WTC11 (cell line): ENCODE results near the gene KCNC3. TPM values are rescaled to one million over a fixed set of nuclear protein-coding genes. Genes with fewer than 3 reads are reported as not detected.

ENCODE experiments used
- ATAC-seq: fragments of 200-7000 bp; cut with Tn5 transposase; 2 replicates; pipeline ENCODE4 v1.10.0; 2021; ENCODE audit warnings: mild to moderate bottlenecking, moderate library complexity
- CTCF ChIA-PET: fragments of 300-600 bp; sonication (Branson Sonifier 250); formaldehyde crosslinking; loops from one replicate; lab custom pipeline; 2021; ENCODE audit warnings: antibody characterized with exemption; lab: Charles Lee
- POLR2A ChIA-PET: fragments of 350-600 bp; sonication (Branson Sonifier 250); formaldehyde crosslinking; loops from one replicate; lab custom pipeline; 2021; ENCODE audit warnings: antibody characterized with exemption; lab: Charles Lee
- DNase-seq: peaks from one replicate; pipeline ENCODE4 v3.0.0; 2021; ENCODE audit warnings: low spot score
- H3K27ac Mint-ChIP-seq: 2 replicates; pipeline ENCODE4 v1.8.0; 2021; ENCODE audit warnings: mixed read lengths
- H3K27me3 Mint-ChIP-seq: 2 replicates; pipeline ENCODE4 v1.8.0; 2021; ENCODE audit warnings: low read depth, mild to moderate bottlenecking, moderate library complexity, mixed read lengths
- H3K36me3 Mint-ChIP-seq: 2 replicates; pipeline ENCODE4 v1.8.0; 2021; ENCODE audit warnings: mixed read lengths
- H3K4me1 Mint-ChIP-seq: 2 replicates; pipeline ENCODE4 v1.8.0; 2022; ENCODE audit warnings: mixed read lengths
- H3K4me3 Mint-ChIP-seq: 2 replicates; pipeline ENCODE4 v1.8.0; 2021; ENCODE audit warnings: mild to moderate bottlenecking, moderate library complexity, mixed read lengths
- H3K9me3 Mint-ChIP-seq: 2 replicates; pipeline ENCODE4 v1.8.0; 2021; ENCODE audit warnings: mixed read lengths
- AFF4 ChIP-seq: sonication (generic); formaldehyde crosslinking; IDR thresholded peaks from 2 replicates; pipeline ENCODE4 v1.8.1; 2023; ENCODE audit warnings: mild to moderate bottlenecking, missing genetic modification reagents, borderline replicate concordance
- GABPB1 ChIP-seq: sonication (generic); formaldehyde crosslinking; IDR thresholded peaks from 2 replicates; pipeline ENCODE4 v1.8.1; 2023; ENCODE audit warnings: mild to moderate bottlenecking, missing genetic modification reagents
- GRHL2 ChIP-seq: fragments of 250-450 bp; sonication (Bioruptor Pico); IDR thresholded peaks from 2 replicates; pipeline ENCODE4 v1.8.0; 2022; ENCODE audit warnings: mild to moderate bottlenecking, moderate library complexity; ENCODE audit not compliant: insufficient replicate concordance, severe bottlenecking
- GTF2I ChIP-seq: fragments of 250-450 bp; sonication (Bioruptor Pico); conservative IDR thresholded peaks from 2 replicates; pipeline ENCODE4 v1.4.0; 2021; ENCODE audit warnings: mild to moderate bottlenecking
- IRF2 ChIP-seq: sonication (generic); formaldehyde crosslinking; IDR thresholded peaks from 2 replicates; pipeline ENCODE4 v1.8.0; 2022; ENCODE audit warnings: low read depth, missing genetic modification reagents, borderline replicate concordance
- MLX ChIP-seq: sonication (generic); formaldehyde crosslinking; IDR thresholded peaks from 2 replicates; pipeline ENCODE4 v1.8.1; 2023; ENCODE audit warnings: mild to moderate bottlenecking, missing genetic modification reagents, moderate library complexity
- MXD4 ChIP-seq: fragments of 250-450 bp; sonication (Bioruptor Pico); IDR thresholded peaks from 2 replicates; pipeline ENCODE4 v1.8.0; 2021; ENCODE audit warnings: mild to moderate bottlenecking, moderate library complexity, borderline replicate concordance
- NFATC4 ChIP-seq: fragments of 250-450 bp; sonication (Bioruptor Pico); IDR thresholded peaks from 2 replicates; pipeline ENCODE4 v1.9.0; 2021; ENCODE audit warnings: mild to moderate bottlenecking
- NFE2L1 ChIP-seq: sonication (generic); formaldehyde crosslinking; IDR thresholded peaks from 2 replicates; pipeline ENCODE4 v1.8.1; 2023; ENCODE audit warnings: missing genetic modification reagents
- PREB ChIP-seq: sonication (generic); formaldehyde crosslinking; IDR thresholded peaks from 2 replicates; pipeline ENCODE4 v1.8.1; 2022; ENCODE audit warnings: mild to moderate bottlenecking, missing genetic modification reagents, moderate library complexity, borderline replicate concordance
- PRRX2 ChIP-seq: fragments of 250-450 bp; sonication (Bioruptor Pico); IDR thresholded peaks from 2 replicates; pipeline ENCODE4 v1.8.0; 2021; ENCODE audit warnings: mild to moderate bottlenecking
- RELA ChIP-seq: sonication (generic); formaldehyde crosslinking; IDR thresholded peaks from 2 replicates; pipeline ENCODE4 v1.8.1; 2022; ENCODE audit warnings: missing genetic modification reagents, mild to moderate bottlenecking, borderline replicate concordance
- TEAD4 ChIP-seq: sonication (generic); formaldehyde crosslinking; IDR thresholded peaks from 2 replicates; pipeline ENCODE4 v1.8.0; 2022; ENCODE audit warnings: mild to moderate bottlenecking, missing genetic modification reagents
- ZBTB21 ChIP-seq: sonication (generic); formaldehyde crosslinking; IDR thresholded peaks from 2 replicates; pipeline ENCODE4 v1.8.1; 2023; ENCODE audit warnings: mild to moderate bottlenecking, missing genetic modification reagents, borderline replicate concordance
- ZNF396 ChIP-seq: fragments of 250-450 bp; sonication (Bioruptor Pico); IDR thresholded peaks from 2 replicates; pipeline ENCODE4 v1.8.0; 2021; ENCODE audit warnings: mild to moderate bottlenecking, moderate library complexity, borderline replicate concordance
- ZNF532 ChIP-seq: fragments of 250-450 bp; sonication (Bioruptor Pico); IDR thresholded peaks from 2 replicates; pipeline ENCODE4 v1.9.0; 2021; ENCODE audit warnings: mild to moderate bottlenecking, borderline replicate concordance
- total RNA-seq: library from RNA; stranded (reverse); gene quantifications from 3 replicates; pipeline ENCODE4 v1.2.3, GENCODE V29; 2021
- TF ChIP-seq, protein P1 (sequence below): sonication (generic); formaldehyde crosslinking; conservative IDR thresholded peaks from 2 replicates; pipeline ENCODE4 v1.8.1; 2022; ENCODE audit warnings: mild to moderate bottlenecking, missing genetic modification reagents
- TF ChIP-seq, protein P2 (sequence below): sonication (generic); formaldehyde crosslinking; IDR thresholded peaks from 2 replicates; pipeline ENCODE4 v1.8.0; 2023; ENCODE audit warnings: missing genetic modification reagents, mild to moderate bottlenecking, borderline replicate concordance
- TF ChIP-seq, protein P3 (sequence below): sonication (generic); formaldehyde crosslinking; IDR thresholded peaks from 2 replicates; pipeline ENCODE4 v1.8.0; 2022; ENCODE audit warnings: mild to moderate bottlenecking, missing genetic modification reagents

The KCNC3 gene
- total RNA-seq, 1 experiment from 2014 or later: 8.5 TPM

GRCh38 chr19:50321831-50322230 is 7.3 kb downstream of the KCNC3 start (continued):
- TF ChIP-seq, protein P1, sequence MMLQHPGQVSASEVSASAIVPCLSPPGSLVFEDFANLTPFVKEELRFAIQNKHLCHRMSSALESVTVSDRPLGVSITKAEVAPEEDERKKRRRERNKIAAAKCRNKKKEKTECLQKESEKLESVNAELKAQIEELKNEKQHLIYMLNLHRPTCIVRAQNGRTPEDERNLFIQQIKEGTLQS (CRISPR knock-in tag): no peak

GRCh38 chr19:50320596-50320995 is 8.6 kb downstream of the KCNC3 start:
- Mint-ChIP-seq H3K4me3 (no peak overlapping the region), H3K9me3 (no peaks in the 10 kb centered on the region), H3K36me3 (peaks cover 8% of the 10 kb centered on the region), H3K27ac (peak overlapping the region; percentile 57; the same call in 1 of the 2 replicates), H3K4me1 (peaks cover 32% of the 10 kb centered on the region), H3K27me3 (peaks cover 14% of the 10 kb centered on the region)
- ChIA-PET CTCF (interaction anchor here (1.3 kb wide), 3 partner anchors 37 to 68 kb away, joined by 3 to 5 read pairs (median 3); no protein-coding TSS in a partner anchor), POLR2A (no interaction called here)
- no peak for TF ChIP-seq ZNF532 (CRISPR knock-in tag)
- TF ChIP-seq ZNF396: no peak
- TF ChIP-seq GTF2I (CRISPR knock-in tag): no peak
- TF ChIP-seq IRF2 (CRISPR knock-in tag): no peak
- TF ChIP-seq, protein P2, sequence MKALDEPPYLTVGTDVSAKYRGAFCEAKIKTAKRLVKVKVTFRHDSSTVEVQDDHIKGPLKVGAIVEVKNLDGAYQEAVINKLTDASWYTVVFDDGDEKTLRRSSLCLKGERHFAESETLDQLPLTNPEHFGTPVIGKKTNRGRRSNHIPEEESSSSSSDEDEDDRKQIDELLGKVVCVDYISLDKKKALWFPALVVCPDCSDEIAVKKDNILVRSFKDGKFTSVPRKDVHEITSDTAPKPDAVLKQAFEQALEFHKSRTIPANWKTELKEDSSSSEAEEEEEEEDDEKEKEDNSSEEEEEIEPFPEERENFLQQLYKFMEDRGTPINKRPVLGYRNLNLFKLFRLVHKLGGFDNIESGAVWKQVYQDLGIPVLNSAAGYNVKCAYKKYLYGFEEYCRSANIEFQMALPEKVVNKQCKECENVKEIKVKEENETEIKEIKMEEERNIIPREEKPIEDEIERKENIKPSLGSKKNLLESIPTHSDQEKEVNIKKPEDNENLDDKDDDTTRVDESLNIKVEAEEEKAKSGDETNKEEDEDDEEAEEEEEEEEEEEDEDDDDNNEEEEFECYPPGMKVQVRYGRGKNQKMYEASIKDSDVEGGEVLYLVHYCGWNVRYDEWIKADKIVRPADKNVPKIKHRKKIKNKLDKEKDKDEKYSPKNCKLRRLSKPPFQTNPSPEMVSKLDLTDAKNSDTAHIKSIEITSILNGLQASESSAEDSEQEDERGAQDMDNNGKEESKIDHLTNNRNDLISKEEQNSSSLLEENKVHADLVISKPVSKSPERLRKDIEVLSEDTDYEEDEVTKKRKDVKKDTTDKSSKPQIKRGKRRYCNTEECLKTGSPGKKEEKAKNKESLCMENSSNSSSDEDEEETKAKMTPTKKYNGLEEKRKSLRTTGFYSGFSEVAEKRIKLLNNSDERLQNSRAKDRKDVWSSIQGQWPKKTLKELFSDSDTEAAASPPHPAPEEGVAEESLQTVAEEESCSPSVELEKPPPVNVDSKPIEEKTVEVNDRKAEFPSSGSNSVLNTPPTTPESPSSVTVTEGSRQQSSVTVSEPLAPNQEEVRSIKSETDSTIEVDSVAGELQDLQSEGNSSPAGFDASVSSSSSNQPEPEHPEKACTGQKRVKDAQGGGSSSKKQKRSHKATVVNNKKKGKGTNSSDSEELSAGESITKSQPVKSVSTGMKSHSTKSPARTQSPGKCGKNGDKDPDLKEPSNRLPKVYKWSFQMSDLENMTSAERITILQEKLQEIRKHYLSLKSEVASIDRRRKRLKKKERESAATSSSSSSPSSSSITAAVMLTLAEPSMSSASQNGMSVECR (CRISPR knock-in tag): no peak
- no peak for TF ChIP-seq PRRX2 (CRISPR knock-in tag)
- no peak for TF ChIP-seq PREB
- TF ChIP-seq, protein P3, sequence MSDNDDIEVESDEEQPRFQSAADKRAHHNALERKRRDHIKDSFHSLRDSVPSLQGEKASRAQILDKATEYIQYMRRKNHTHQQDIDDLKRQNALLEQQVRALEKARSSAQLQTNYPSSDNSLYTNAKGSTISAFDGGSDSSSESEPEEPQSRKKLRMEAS (CRISPR knock-in tag): no peak
- TF ChIP-seq TEAD4 (CRISPR knock-in tag): no peak
- TF ChIP-seq NFE2L1 (CRISPR knock-in tag): no peak
- ATAC-seq: no peak
- DNase-seq: no peak

GRCh38 chr19:50320051-50320450 is 9.1 kb downstream of the KCNC3 start:
- Mint-ChIP-seq H3K36me3 (peaks cover 8% of the 10 kb centered on the region), H3K27ac (no peak overlapping the region), H3K9me3 (no peaks in the 10 kb centered on the region), H3K27me3 (peaks cover 14% of the 10 kb centered on the region), H3K4me1 (peaks cover 29% of the 10 kb centered on the region), H3K4me3 (no peak overlapping the region)
- ATAC-seq (no peak), DNase-seq (no peak)
- ChIA-PET CTCF (interaction anchor here (1.4 kb wide), 1 partner anchor 172 kb away, joined by 4 read pairs; no protein-coding TSS in a partner anchor), POLR2A (no interaction called here)
- TF ChIP-seq GRHL2 (no peak), NFATC4 (CRISPR knock-in tag) (no peak), MXD4 (CRISPR knock-in tag) (no peak), AFF4 (CRISPR knock-in tag) (no peak), GABPB1 (CRISPR knock-in tag) (no peak), ZBTB21 (no peak), MLX (CRISPR knock-in tag) (no peak), RELA (CRISPR knock-in tag) (no peak)
